ENCODE results near the gene CCDC92.

Gene CCDC92

GRCh38 chr12:123907726-123908476 lies 64.7 kb downstream of the CCDC92 start:
- peak; percentile 9 for DNase-seq

- DNase-seq = no peak
These were observed 65.8 kb downstream of the CCDC92 start for GRCh38 chr12:123906711-123907420.

- peak; percentile 52 for DNase-seq
These were observed 67.2 kb downstream of the CCDC92 start for GRCh38 chr12:123905319-123905925.

- no peak for DNase-seq
These were observed 69.1 kb downstream of the CCDC92 start for GRCh38 chr12:123903301-123904065.

- DNase-seq = no peak
These were observed 69.8 kb downstream of the CCDC92 start for GRCh38 chr12:123902821-123903220.

GRCh38 chr12:123900871-123901376 lies 71.7 kb downstream of the CCDC92 start:
- no peak for DNase-seq

- no peak for DNase-seq
These were observed 73.3 kb downstream of the CCDC92 start for GRCh38 chr12:123899368-123899767.

- no peak for DNase-seq
These were observed 74.0 kb downstream of the CCDC92 start for GRCh38 chr12:123898673-123899072.

- DNase-seq = no peak
These were observed 75.4 kb downstream of the CCDC92 start for GRCh38 chr12:123897221-123897620.

GRCh38 chr12:123896767-123897166 lies 75.9 kb downstream of the CCDC92 start:
- DNase-seq = no peak

- no peak for DNase-seq
These were observed 77.2 kb downstream of the CCDC92 start for GRCh38 chr12:123895451-123895850.

GRCh38 chr12:123894823-123895345 lies 77.7 kb downstream of the CCDC92 start:
- no peak for DNase-seq

- no peak for DNase-seq
These were observed 79.4 kb downstream of the CCDC92 start for GRCh38 chr12:123893276-123893675.

GRCh38 chr12:123892853-123893252 lies 79.8 kb downstream of the CCDC92 start:
- no peak for DNase-seq

- no peak for DNase-seq
These were observed 80.5 kb downstream of the CCDC92 start for GRCh38 chr12:123892180-123892559.

- DNase-seq = no peak
These were observed 81.0 kb downstream of the CCDC92 start for GRCh38 chr12:123891516-123892179.

GRCh38 chr12:123891011-123891410 lies 81.6 kb downstream of the CCDC92 start:
- no peak for DNase-seq

GRCh38 chr12:123890536-123890902 lies 82.1 kb downstream of the CCDC92 start:
- no peak for DNase-seq

- DNase-seq = no peak
These were observed 82.6 kb downstream of the CCDC92 start for GRCh38 chr12:123889848-123890535.

GRCh38 chr12:123888989-123889388 lies 83.6 kb downstream of the CCDC92 start:
- DNase-seq = no peak

GRCh38 chr12:123886931-123887582 lies 85.6 kb downstream of the CCDC92 start:
- DNase-seq = no peak
